Right lobe of liver (tissue), 6 donors: ENCODE data around the gene CST8. TPM values are rescaled to one million over a fixed set of nuclear protein-coding genes. Genes with fewer than 3 reads are reported as not detected.

ENCODE experiments used
- ATAC-seq, 4 donors: fragments of 200-7000 bp; cut with Tn5 transposase; one replicate each; pipeline ENCODE4 v1.9.1; 2020; ENCODE audit warnings: mild to moderate bottlenecking in 4 of 4, moderate library complexity in 4 of 4
- DNase-seq, 3 donors: peaks; one replicate each; pipeline ENCODE4 v3.0.0-alpha.2; 2020
- H3K27ac ChIP-seq, 3 donors: fragments of 200-600 bp; one replicate each; pipeline ENCODE4 v1.8.0; 2022
- H3K27me3 ChIP-seq, 2 donors: fragments of 200-600 bp; one replicate each; pipeline ENCODE4 v1.8.0; 2022
- H3K36me3 ChIP-seq, 4 donors: fragments of 200-600 bp; sonication (generic) in 1 of 4; one replicate each; pipeline versions ENCODE4 v1.5.1 to v1.8.0; 2017 to 2022; ENCODE audit warnings: control low read depth in 1 of 4
- H3K4me1 ChIP-seq, 4 donors: fragments of 200-600 bp; sonication (generic) in 1 of 4; one replicate each; pipeline versions ENCODE4 v1.5.1 to v1.8.0; 2017 to 2022; ENCODE audit warnings: control low read depth in 1 of 4
- H3K4me3 ChIP-seq, 3 donors: fragments of 200-600 bp; one replicate each; pipeline ENCODE4 v1.8.0; 2022
- H3K9me3 ChIP-seq, 4 donors: fragments of 200-600 bp; sonication (generic) in 1 of 4; one replicate each; pipeline versions ENCODE4 v1.5.1 to v1.8.0; 2017 to 2022; ENCODE audit warnings: control low read depth in 1 of 4
- POLR2A ChIP-seq: fragments of 450-650 bp; IDR thresholded peaks from one replicate; pipeline ENCODE4 v1.6.1; 2017; ENCODE audit warnings: antibody characterized with exemption, mild to moderate bottlenecking
- WGBS: methylation state at CpG from one replicate; pipeline ENCODE4 v1.1.6; 2018; ENCODE audit warnings: low coverage, low lambda C conversion rate; ENCODE audit not compliant: insufficient coverage; ENCODE audit errors: missing lambda C conversion rate; 5-methylcytosine and 5-hydroxymethylcytosine counted together
- intact Hi-C, 2 donors: fragments of 100-400 bp; cut with DNase I; formaldehyde crosslinking; loops; one replicate each; pipeline versions ENCODE4 v1.11.2 to v1.14.1; 2022
- total RNA-seq, 6 experiments: library from RNA; depleted of rRNA in 2 of 6; stranded (reverse); fragments of >200 nt in 2 of 6; fragmentation: NEBNext Ultra II Directional in 3 of 6; extraction: Animal tissue kit (Norgen Biotek cat#: 25700) in 3 of 6; gene quantifications; one replicate each; pipeline versions ENCODE4 v1.1.0 to v1.2.4, GENCODE V29; 2016 to 2023
- TF ChIP-seq, protein P1 (sequence below), 4 donors: fragments of 200-600 bp in 3 of 4; fragments of 450-650 bp in 1 of 4; IDR thresholded peaks; one replicate each; pipeline versions ENCODE4 v1.5.1 to v1.8.0; 2016 to 2022; ENCODE audit warnings: antibody characterized with exemption in 4 of 4, mild to moderate bottlenecking in 2 of 4
- donor health status: DM: no; HTN: yes; CAD: no.
- donor health status: DM: no; HTN: no; CAD: no.
- donor health status: DM: no; HTN: no; CAD: no.
- donor health status: DM: no; HTN: yes; CAD: no.
- donor health status: DM: no; HTN: yes; CAD: no.

CST8 gene
- total RNA-seq, 6 experiments from 2014 or later = not detected

DNA sequence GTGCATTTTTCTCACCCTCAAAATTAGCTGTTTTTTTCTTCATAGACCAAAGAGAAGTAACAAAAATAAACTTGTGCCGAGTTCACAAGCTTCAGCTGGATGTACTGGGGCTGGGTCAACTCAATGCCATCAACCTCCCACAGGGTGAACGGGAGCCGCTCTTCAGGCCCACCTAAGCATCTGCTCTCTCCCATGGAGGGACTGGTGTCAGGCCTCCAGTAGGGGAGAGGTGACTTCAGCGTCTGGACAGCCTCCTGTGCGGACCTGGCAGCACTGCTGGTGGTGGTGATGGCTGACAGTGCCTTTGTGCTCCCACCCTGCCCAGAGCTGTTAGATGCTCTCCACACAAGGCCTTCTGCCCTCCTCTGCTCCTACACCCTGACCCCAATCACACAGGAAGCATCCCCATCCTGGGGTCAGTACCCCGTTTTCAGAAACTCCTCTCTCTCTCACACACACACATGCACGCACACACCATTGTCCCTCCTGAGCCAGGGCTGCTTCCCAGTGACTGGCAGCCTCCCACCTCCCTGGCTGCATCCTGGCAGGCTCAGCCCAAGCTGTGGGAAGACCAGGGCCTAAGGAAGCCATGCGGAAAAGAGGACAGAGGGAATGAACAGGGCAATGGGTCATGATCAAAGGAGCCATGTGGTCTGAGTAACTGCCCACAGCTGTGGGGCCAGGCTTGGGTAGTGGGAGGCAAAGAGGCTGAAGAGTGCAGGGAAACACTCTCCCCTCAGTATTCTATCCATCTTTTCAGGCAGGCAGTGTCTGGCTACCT is 17.7 kb downstream of the CST8 start:
- Histone ChIP-seq H3K27me3 (no peaks in the 10 kb centered on the region), H3K9me3 (no peaks in the 10 kb centered on the region), H3K4me1 (no peaks in the 10 kb centered on the region), H3K27ac (no peak overlapping the region), H3K36me3 (no peaks in the 10 kb centered on the region), H3K4me3 (no peak overlapping the region)
- 39% methylated on average over 5 of the region's 8 CpGs for WGBS
- no peak for ATAC-seq
- no peak for DNase-seq
- intact Hi-C loops = no loop called here
- TF ChIP-seq, protein P1, sequence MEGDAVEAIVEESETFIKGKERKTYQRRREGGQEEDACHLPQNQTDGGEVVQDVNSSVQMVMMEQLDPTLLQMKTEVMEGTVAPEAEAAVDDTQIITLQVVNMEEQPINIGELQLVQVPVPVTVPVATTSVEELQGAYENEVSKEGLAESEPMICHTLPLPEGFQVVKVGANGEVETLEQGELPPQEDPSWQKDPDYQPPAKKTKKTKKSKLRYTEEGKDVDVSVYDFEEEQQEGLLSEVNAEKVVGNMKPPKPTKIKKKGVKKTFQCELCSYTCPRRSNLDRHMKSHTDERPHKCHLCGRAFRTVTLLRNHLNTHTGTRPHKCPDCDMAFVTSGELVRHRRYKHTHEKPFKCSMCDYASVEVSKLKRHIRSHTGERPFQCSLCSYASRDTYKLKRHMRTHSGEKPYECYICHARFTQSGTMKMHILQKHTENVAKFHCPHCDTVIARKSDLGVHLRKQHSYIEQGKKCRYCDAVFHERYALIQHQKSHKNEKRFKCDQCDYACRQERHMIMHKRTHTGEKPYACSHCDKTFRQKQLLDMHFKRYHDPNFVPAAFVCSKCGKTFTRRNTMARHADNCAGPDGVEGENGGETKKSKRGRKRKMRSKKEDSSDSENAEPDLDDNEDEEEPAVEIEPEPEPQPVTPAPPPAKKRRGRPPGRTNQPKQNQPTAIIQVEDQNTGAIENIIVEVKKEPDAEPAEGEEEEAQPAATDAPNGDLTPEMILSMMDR (IDR thresholded peaks at IDR 0.05) = no peak
- no peak for TF ChIP-seq POLR2A

DNA sequence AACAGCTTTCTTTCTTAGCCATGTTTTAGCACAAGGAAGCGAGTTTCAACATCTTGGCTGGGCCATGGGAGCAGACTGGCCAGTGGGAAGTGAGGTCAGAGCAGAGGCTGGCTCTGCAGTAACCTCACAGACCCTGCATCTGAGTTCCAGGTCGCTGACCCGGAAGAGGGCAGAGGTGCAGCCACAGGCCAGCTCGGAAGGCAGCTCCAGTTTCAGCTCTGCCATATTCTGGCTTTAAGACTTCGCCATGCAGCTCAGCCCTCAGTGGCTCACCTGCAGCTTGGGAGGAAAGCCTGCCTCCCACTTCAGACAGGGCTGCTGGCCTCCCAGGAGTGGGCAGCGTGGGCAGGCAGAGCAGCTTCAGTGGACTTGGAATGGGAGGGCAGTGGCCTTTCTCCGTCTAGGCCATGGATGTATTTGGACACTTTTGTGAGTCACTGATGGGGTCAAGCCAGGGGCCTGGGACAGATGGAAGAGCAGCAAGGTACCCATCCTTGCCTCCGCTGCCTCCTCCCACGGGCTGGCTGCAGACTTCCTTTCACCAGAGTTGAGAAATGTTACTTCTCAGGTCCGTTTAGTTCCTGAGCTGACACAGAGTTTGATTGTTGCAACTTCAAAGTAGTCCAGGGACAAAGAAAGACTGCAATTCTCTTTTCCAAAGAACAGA is 18.5 kb downstream of the CST8 start:
- DNase-seq (no peak), ATAC-seq (no peak)
- whole genome bisulfite sequencing = 43% methylated on average over 5 of the region's 10 CpGs
- Histone ChIP-seq H3K4me3 (no peak overlapping the region), H3K9me3 (no peaks in the 10 kb centered on the region), H3K36me3 (no peaks in the 10 kb centered on the region), H3K4me1 (no peaks in the 10 kb centered on the region), H3K27me3 (no peaks in the 10 kb centered on the region), H3K27ac (no peak overlapping the region)
- intact Hi-C loops = no loop called here
- no peak for TF ChIP-seq POLR2A
- TF ChIP-seq, protein P1 (IDR thresholded peaks at IDR 0.05) = no peak

DNA sequence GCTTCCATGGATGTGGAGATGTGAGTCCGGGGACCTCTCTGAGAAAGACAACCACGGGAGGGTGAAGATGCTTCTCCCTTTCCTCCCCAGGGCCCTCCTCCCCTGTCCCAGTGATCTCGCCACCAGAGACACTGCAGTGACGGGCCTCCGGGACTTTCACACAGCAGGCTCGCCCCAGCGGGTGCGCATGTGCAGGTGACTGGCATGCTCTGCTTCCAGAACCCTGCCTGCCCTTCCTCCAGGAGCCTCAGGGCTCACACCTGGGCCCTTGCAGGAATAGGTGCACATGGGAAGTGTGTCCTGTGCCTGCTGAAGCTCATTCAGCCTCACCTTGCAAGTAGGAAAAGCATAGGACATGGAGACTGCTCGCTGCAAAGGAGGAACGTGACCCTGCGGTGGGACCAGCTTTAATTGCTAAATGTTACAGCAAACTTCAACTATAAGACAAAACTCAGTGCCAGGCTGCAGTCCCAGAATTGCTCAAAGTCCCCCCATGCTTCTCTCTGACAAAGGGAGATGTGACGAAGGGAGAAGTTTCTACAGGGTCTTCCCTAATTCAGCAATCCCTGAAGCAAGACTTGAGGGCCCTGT is 19.2 kb downstream of the CST8 start:
- no peaks in the 10 kb centered on the region for H3K36me3 ChIP-seq
- ATAC-seq = peak in 1 of 4 donors; percentile 20
- no peaks in the 10 kb centered on the region for H3K9me3 ChIP-seq
- H3K4me1 ChIP-seq = no peaks in the 10 kb centered on the region
- TF ChIP-seq POLR2A = no peak
- TF ChIP-seq, protein P1 (IDR thresholded peaks at IDR 0.05) = no peak
- WGBS = 76% methylated on average over 4 of the region's 12 CpGs
- intact Hi-C loops = no loop called here
- no peak for DNase-seq
- H3K4me3 ChIP-seq = no peak overlapping the region
- H3K27me3 ChIP-seq = no peaks in the 10 kb centered on the region
- H3K27ac ChIP-seq = no peak overlapping the region

DNA sequence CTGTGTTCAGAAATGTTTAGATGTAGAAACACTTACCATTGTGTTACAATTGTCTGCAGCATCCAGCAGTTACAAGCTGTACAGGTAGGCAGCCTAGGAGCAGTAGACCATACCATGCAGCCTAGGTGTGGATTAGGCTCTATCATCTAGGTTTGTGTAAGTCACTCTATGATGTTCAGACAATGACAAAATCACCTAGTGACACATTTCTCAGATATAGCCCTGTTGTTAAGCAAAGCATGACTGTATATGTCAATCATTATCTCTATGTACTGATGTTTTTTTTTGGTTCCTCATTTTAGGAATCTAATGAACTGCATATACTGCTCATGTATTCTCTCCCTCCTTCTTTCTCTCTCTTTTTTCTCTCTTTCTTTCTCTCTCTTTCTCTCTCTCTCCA is 22.2 kb downstream of the CST8 start:
- intact Hi-C loops = no loop called here

More for the DNA sequence above, 22.2 kb downstream of the CST8 start:
- TF ChIP-seq POLR2A = no peak
- TF ChIP-seq, protein P1 (IDR thresholded peaks at IDR 0.05) = no peak
- DNase-seq = no peak
- H3K4me3 ChIP-seq = no peak overlapping the region
- no peaks in the 10 kb centered on the region for H3K27me3 ChIP-seq
- no peaks in the 10 kb centered on the region for H3K4me1 ChIP-seq
- no peak overlapping the region for H3K27ac ChIP-seq
- no peak for ATAC-seq
- H3K36me3 ChIP-seq = no peaks in the 10 kb centered on the region
- no peaks in the 10 kb centered on the region for H3K9me3 ChIP-seq
